Measurements from ENCODE around the gene CXorf65.
A peak's percentile ranks its signal among the peaks of the same experiment; 100 is the strongest.

Gene CXorf65

GRCh38 chrX:71128915-71129765 is 22.6 kb upstream of the CXorf65 start:
- Histone ChIP-seq H3K27me3 (ENCODE audit: control insufficient read depth in 1 of 2, insufficient read depth in 2 of 2, low read length in 2 of 2) (no peaks in the 10 kb centered on the region), H3K4me1 (ENCODE audit: control insufficient read depth in 1 of 2, insufficient read depth in 2 of 2, low read length in 2 of 2) (no peaks in the 10 kb centered on the region), H3K9me3 (ENCODE audit: control insufficient read depth in 1 of 2, low read length in 2 of 2) (no peaks in the 10 kb centered on the region), H3K27ac (ENCODE audit: low read depth, low read length) (no peak overlapping the region), H3K36me3 (ENCODE audit: control insufficient read depth in 1 of 2, insufficient read depth in 2 of 2, low read length in 2 of 2) (peaks cover 41 to 82% of the 10 kb centered on the region in 2 donors), H3K4me3 (ENCODE audit: low read depth in 1 of 2, low read length in 2 of 2) (no peak overlapping the region), H3K9ac (ENCODE audit: low read depth in 1 of 2, low read length in 2 of 2) (no peak overlapping the region)

GRCh38 chrX:71128166-71128833 is 21.8 kb upstream of the CXorf65 start:
- Histone ChIP-seq H3K9ac (ENCODE audit: low read depth in 1 of 2, low read length in 2 of 2) (no peak overlapping the region), H3K27me3 (ENCODE audit: control insufficient read depth in 1 of 2, insufficient read depth in 2 of 2, low read length in 2 of 2) (no peaks in the 10 kb centered on the region), H3K9me3 (ENCODE audit: control insufficient read depth in 1 of 2, low read length in 2 of 2) (no peaks in the 10 kb centered on the region), H3K27ac (ENCODE audit: low read depth, low read length) (no peak overlapping the region), H3K4me3 (ENCODE audit: low read depth in 1 of 2, low read length in 2 of 2) (no peak overlapping the region), H3K4me1 (ENCODE audit: control insufficient read depth in 1 of 2, insufficient read depth in 2 of 2, low read length in 2 of 2) (no peaks in the 10 kb centered on the region), H3K36me3 (ENCODE audit: control insufficient read depth in 1 of 2, insufficient read depth in 2 of 2, low read length in 2 of 2) (peaks cover 41 to 85% of the 10 kb centered on the region in 2 donors)

GRCh38 chrX:71118985-71119535 is 12.5 kb upstream of the CXorf65 start:
- Histone ChIP-seq H3K27me3 (ENCODE audit: control insufficient read depth in 1 of 2, insufficient read depth in 2 of 2, low read length in 2 of 2) (no peaks in the 10 kb centered on the region), H3K27ac (ENCODE audit: low read depth, low read length) (no peak overlapping the region), H3K4me3 (ENCODE audit: low read depth in 1 of 2, low read length in 2 of 2) (peak overlapping the region; percentile 72 to 80), H3K36me3 (ENCODE audit: control insufficient read depth in 1 of 2, insufficient read depth in 2 of 2, low read length in 2 of 2) (peaks cover 22 to 33% of the 10 kb centered on the region in 2 donors), H3K4me1 (ENCODE audit: control insufficient read depth in 1 of 2, insufficient read depth in 2 of 2, low read length in 2 of 2) (peaks cover 6 to 12% of the 10 kb centered on the region in 2 donors), H3K9ac (ENCODE audit: low read depth in 1 of 2, low read length in 2 of 2) (peak overlapping the region in 1 of 2 donors; percentile 75), H3K9me3 (ENCODE audit: control insufficient read depth in 1 of 2, low read length in 2 of 2) (no peaks in the 10 kb centered on the region)

- peak within 1 kb of the TSS; percentile 72 to 80 for H3K4me3 ChIP-seq (ENCODE audit: low read depth in 1 of 2, low read length in 2 of 2)
- no peaks in the 10 kb centered on the region for H3K9me3 ChIP-seq (ENCODE audit: control insufficient read depth in 1 of 2, low read length in 2 of 2)
- H3K27ac ChIP-seq (ENCODE audit: low read depth, low read length): peak within 1 kb of the TSS; percentile 56
- peaks cover 22 to 25% of the 10 kb centered on the region in 2 donors for H3K36me3 ChIP-seq (ENCODE audit: control insufficient read depth in 1 of 2, insufficient read depth in 2 of 2, low read length in 2 of 2)
- H3K9ac ChIP-seq (ENCODE audit: low read depth in 1 of 2, low read length in 2 of 2): peak within 1 kb of the TSS; percentile 51 to 75
- no peaks in the 10 kb centered on the region for H3K27me3 ChIP-seq (ENCODE audit: control insufficient read depth in 1 of 2, insufficient read depth in 2 of 2, low read length in 2 of 2)
- peaks cover 6 to 12% of the 10 kb centered on the region in 2 donors for H3K4me1 ChIP-seq (ENCODE audit: control insufficient read depth in 1 of 2, insufficient read depth in 2 of 2, low read length in 2 of 2)
Measured at GRCh38 chrX:71118032-71118984, 11.8 kb upstream of the CXorf65 start, which contains the start of gene MED12. TSS of gene MED12 (plus strand) at chrX:71118596. CDS start at chrX:71118755, 159 bp downstream.

GRCh38 chrX:71117358-71117757 is 10.8 kb upstream of the CXorf65 start:
- H3K4me3 ChIP-seq (ENCODE audit: low read depth in 1 of 2, low read length in 2 of 2): no peak overlapping the region
- H3K9me3 ChIP-seq (ENCODE audit: control insufficient read depth in 1 of 2, low read length in 2 of 2): no peaks in the 10 kb centered on the region
- peaks cover 14 to 16% of the 10 kb centered on the region in 2 donors for H3K36me3 ChIP-seq (ENCODE audit: control insufficient read depth in 1 of 2, insufficient read depth in 2 of 2, low read length in 2 of 2)
- peaks cover 6 to 12% of the 10 kb centered on the region in 2 donors for H3K4me1 ChIP-seq (ENCODE audit: control insufficient read depth in 1 of 2, insufficient read depth in 2 of 2, low read length in 2 of 2)
- H3K27ac ChIP-seq (ENCODE audit: low read depth, low read length): no peak overlapping the region
- H3K9ac ChIP-seq (ENCODE audit: low read depth in 1 of 2, low read length in 2 of 2): no peak overlapping the region
- H3K27me3 ChIP-seq (ENCODE audit: control insufficient read depth in 1 of 2, insufficient read depth in 2 of 2, low read length in 2 of 2): no peaks in the 10 kb centered on the region

- no peaks in the 10 kb centered on the region for H3K27me3 ChIP-seq (ENCODE audit: control insufficient read depth in 1 of 2, insufficient read depth in 2 of 2, low read length in 2 of 2)
- no peaks in the 10 kb centered on the region for H3K9me3 ChIP-seq (ENCODE audit: control insufficient read depth in 1 of 2, low read length in 2 of 2)
- no peaks in the 10 kb centered on the region for H3K36me3 ChIP-seq (ENCODE audit: control insufficient read depth in 1 of 2, insufficient read depth in 2 of 2, low read length in 2 of 2)
- H3K4me1 ChIP-seq (ENCODE audit: control insufficient read depth in 1 of 2, insufficient read depth in 2 of 2, low read length in 2 of 2): peaks cover 0 to 11% of the 10 kb centered on the region in 2 donors
- peak overlapping the region; percentile 39 for H3K27ac ChIP-seq (ENCODE audit: low read depth, low read length)
- peak overlapping the region; percentile 60 to 69 for H3K9ac ChIP-seq (ENCODE audit: low read depth in 1 of 2, low read length in 2 of 2)
- H3K4me3 ChIP-seq (ENCODE audit: low read depth in 1 of 2, low read length in 2 of 2): peak overlapping the region; percentile 52 to 65
Measured at GRCh38 chrX:71111921-71112431, 5.4 kb upstream of the CXorf65 start.

- Histone ChIP-seq H3K27me3 (ENCODE audit: control insufficient read depth in 1 of 2, insufficient read depth in 2 of 2, low read length in 2 of 2) (no peaks in the 10 kb centered on the region), H3K4me3 (ENCODE audit: low read depth in 1 of 2, low read length in 2 of 2) (peak within 1 kb of the TSS; percentile 52 to 65), H3K9me3 (ENCODE audit: control insufficient read depth in 1 of 2, low read length in 2 of 2) (no peaks in the 10 kb centered on the region), H3K36me3 (ENCODE audit: control insufficient read depth in 1 of 2, insufficient read depth in 2 of 2, low read length in 2 of 2) (no peaks in the 10 kb centered on the region), H3K9ac (ENCODE audit: low read depth in 1 of 2, low read length in 2 of 2) (peak within 1 kb of the TSS; percentile 60 to 69), H3K27ac (ENCODE audit: low read depth, low read length) (peak within 1 kb of the TSS; percentile 39), H3K4me1 (ENCODE audit: control insufficient read depth in 1 of 2, insufficient read depth in 2 of 2, low read length in 2 of 2) (peaks cover 0 to 11% of the 10 kb centered on the region in 2 donors)
Measured at GRCh38 chrX:71111141-71111843, 4.8 kb upstream of the CXorf65 start, which contains the start of gene IL2RG. TSS of gene IL2RG (minus strand) at chrX:71111577. CDS start at chrX:71111539, 38 bp downstream.

- no peak overlapping the region for H3K27ac ChIP-seq (ENCODE audit: low read depth, low read length)
Measured at GRCh38 chrX:71109051-71109450, 2.5 kb upstream of the CXorf65 start.

More at GRCh38 chrX:71109051-71109450, 2.5 kb upstream of the CXorf65 start:
- Histone ChIP-seq H3K9ac (ENCODE audit: low read depth in 1 of 2, low read length in 2 of 2) (no peak overlapping the region), H3K9me3 (ENCODE audit: control insufficient read depth in 1 of 2, low read length in 2 of 2) (no peaks in the 10 kb centered on the region), H3K36me3 (ENCODE audit: control insufficient read depth in 1 of 2, insufficient read depth in 2 of 2, low read length in 2 of 2) (no peaks in the 10 kb centered on the region), H3K4me3 (ENCODE audit: low read depth in 1 of 2, low read length in 2 of 2) (no peak overlapping the region), H3K27me3 (ENCODE audit: control insufficient read depth in 1 of 2, insufficient read depth in 2 of 2, low read length in 2 of 2) (no peaks in the 10 kb centered on the region), H3K4me1 (ENCODE audit: control insufficient read depth in 1 of 2, insufficient read depth in 2 of 2, low read length in 2 of 2) (peaks cover 7 to 18% of the 10 kb centered on the region in 2 donors)
